ENCODE results near the gene TEX14. TPM values are rescaled to one million over a fixed set of nuclear protein-coding genes. Genes with fewer than 3 reads are reported as not detected.

The TEX14 gene
- total RNA-seq, 1 experiment from 2014 or later = 0.03 TPM

- H3K4me3 ChIP-seq = no peak overlapping the region
- H3K27me3 ChIP-seq (replicated peaks) = 0 out of 2 replicates have a peak, but pooled peaks cover 2% of the 10 kb centered on the region
- DNase-seq (ENCODE audit: low read depth in 1 of 2, low spot score in 2 of 2) = no peak
- no peaks in the 10 kb centered on the region for H3K36me3 ChIP-seq
- no peaks in the 10 kb centered on the region for H3K9me3 ChIP-seq (replicated peaks)
- no peaks in the 10 kb centered on the region for H3K4me1 ChIP-seq (replicated peaks)
- H3K27ac ChIP-seq = no peak overlapping the region
Observed at GRCh38 chr17:58621174-58621573, 70.7 kb downstream of the TEX14 start.

- no peak overlapping the region for H3K27ac ChIP-seq
- H3K36me3 ChIP-seq = no peaks in the 10 kb centered on the region
- no peaks in the 10 kb centered on the region for H3K27me3 ChIP-seq (replicated peaks)
- no peak overlapping the region for H3K4me3 ChIP-seq
- H3K4me1 ChIP-seq (replicated peaks) = no peaks in the 10 kb centered on the region
- DNase-seq (ENCODE audit: low read depth in 1 of 2, low spot score in 2 of 2) = no peak
- no peaks in the 10 kb centered on the region for H3K9me3 ChIP-seq (replicated peaks)
Observed at GRCh38 chr17:58618336-58618735, 73.5 kb downstream of the TEX14 start.

GRCh38 chr17:58617563-58617962 lies 74.3 kb downstream of the TEX14 start:
- H3K27me3 ChIP-seq (replicated peaks) = no peaks in the 10 kb centered on the region
- no peaks in the 10 kb centered on the region for H3K9me3 ChIP-seq (replicated peaks)
- H3K4me3 ChIP-seq = no peak overlapping the region
- no peaks in the 10 kb centered on the region for H3K36me3 ChIP-seq
- DNase-seq (ENCODE audit: low read depth in 1 of 2, low spot score in 2 of 2) = no peak
- no peak overlapping the region for H3K27ac ChIP-seq
- no peaks in the 10 kb centered on the region for H3K4me1 ChIP-seq (replicated peaks)

GRCh38 chr17:58615768-58616659 lies 75.8 kb downstream of the TEX14 start:
- Histone ChIP-seq H3K4me1 (replicated peaks) (no peaks in the 10 kb centered on the region), H3K9me3 (replicated peaks) (no peaks in the 10 kb centered on the region), H3K4me3 (no peak overlapping the region), H3K36me3 (no peaks in the 10 kb centered on the region), H3K27ac (no peak overlapping the region), H3K27me3 (replicated peaks) (no peaks in the 10 kb centered on the region)
- no peak for DNase-seq (ENCODE audit: low read depth in 1 of 2, low spot score in 2 of 2)

- no peak overlapping the region for H3K4me3 ChIP-seq
- H3K36me3 ChIP-seq = no peaks in the 10 kb centered on the region
- H3K27ac ChIP-seq = no peak overlapping the region
- DNase-seq (ENCODE audit: low read depth in 1 of 2, low spot score in 2 of 2) = no peak
- no peaks in the 10 kb centered on the region for H3K9me3 ChIP-seq (replicated peaks)
- H3K27me3 ChIP-seq (replicated peaks) = no peaks in the 10 kb centered on the region
- no peaks in the 10 kb centered on the region for H3K4me1 ChIP-seq (replicated peaks)
Observed at GRCh38 chr17:58614859-58615459, 76.9 kb downstream of the TEX14 start.

- Histone ChIP-seq H3K27ac (no peak overlapping the region), H3K4me1 (replicated peaks) (no peaks in the 10 kb centered on the region), H3K9me3 (replicated peaks) (no peaks in the 10 kb centered on the region), H3K27me3 (replicated peaks) (no peaks in the 10 kb centered on the region), H3K4me3 (no peak overlapping the region), H3K36me3 (no peaks in the 10 kb centered on the region)
- DNase-seq (ENCODE audit: low read depth in 1 of 2, low spot score in 2 of 2) = no peak
Observed at GRCh38 chr17:58611331-58611730, 80.5 kb downstream of the TEX14 start.

GRCh38 chr17:58606934-58607333 lies 84.9 kb downstream of the TEX14 start:
- no peak for DNase-seq (ENCODE audit: low read depth in 1 of 2, low spot score in 2 of 2)
- Histone ChIP-seq H3K4me3 (no peak overlapping the region), H3K9me3 (replicated peaks) (no peaks in the 10 kb centered on the region), H3K4me1 (replicated peaks) (no peaks in the 10 kb centered on the region), H3K27me3 (replicated peaks) (no peaks in the 10 kb centered on the region), H3K27ac (no peak overlapping the region), H3K36me3 (no peaks in the 10 kb centered on the region)

- Histone ChIP-seq H3K4me1 (replicated peaks) (no peaks in the 10 kb centered on the region), H3K36me3 (no peaks in the 10 kb centered on the region), H3K27me3 (replicated peaks) (no peaks in the 10 kb centered on the region), H3K4me3 (no peak overlapping the region), H3K27ac (no peak overlapping the region), H3K9me3 (replicated peaks) (no peaks in the 10 kb centered on the region)
- DNase-seq (ENCODE audit: low read depth in 1 of 2, low spot score in 2 of 2) = no peak
Observed at GRCh38 chr17:58605986-58606385, 85.9 kb downstream of the TEX14 start.

GRCh38 chr17:58605470-58605869 lies 86.4 kb downstream of the TEX14 start:
- H3K9me3 ChIP-seq (replicated peaks) = no peaks in the 10 kb centered on the region

GRCh38 chr17:58601976-58602375 lies 89.9 kb downstream of the TEX14 start:
- Histone ChIP-seq H3K9me3 (replicated peaks) (no peaks in the 10 kb centered on the region), H3K27ac (no peak overlapping the region), H3K36me3 (no peaks in the 10 kb centered on the region), H3K4me1 (replicated peaks) (no peaks in the 10 kb centered on the region), H3K4me3 (no peak overlapping the region), H3K27me3 (replicated peaks) (no peaks in the 10 kb centered on the region)
- no peak for DNase-seq (ENCODE audit: low read depth in 1 of 2, low spot score in 2 of 2)

More at GRCh38 chr17:58605470-58605869, 86.4 kb downstream of the TEX14 start:
- no peaks in the 10 kb centered on the region for H3K36me3 ChIP-seq
- H3K27me3 ChIP-seq (replicated peaks) = no peaks in the 10 kb centered on the region
- H3K4me1 ChIP-seq (replicated peaks) = no peaks in the 10 kb centered on the region
- H3K4me3 ChIP-seq = no peak overlapping the region
- no peak for DNase-seq (ENCODE audit: low read depth in 1 of 2, low spot score in 2 of 2)
- no peak overlapping the region for H3K27ac ChIP-seq

GRCh38 chr17:58597371-58597770 lies 94.5 kb downstream of the TEX14 start:
- Histone ChIP-seq H3K36me3 (no peaks in the 10 kb centered on the region), H3K27me3 (replicated peaks) (no peaks in the 10 kb centered on the region), H3K4me3 (no peak overlapping the region), H3K27ac (no peak overlapping the region), H3K4me1 (replicated peaks) (no peaks in the 10 kb centered on the region), H3K9me3 (replicated peaks) (no peaks in the 10 kb centered on the region)
- no peak for DNase-seq (ENCODE audit: low read depth in 1 of 2, low spot score in 2 of 2)

GRCh38 chr17:58595194-58595792 lies 96.6 kb downstream of the TEX14 start:
- Histone ChIP-seq H3K4me3 (no peak overlapping the region), H3K4me1 (replicated peaks) (no peaks in the 10 kb centered on the region), H3K27ac (no peak overlapping the region), H3K9me3 (replicated peaks) (no peaks in the 10 kb centered on the region), H3K36me3 (no peaks in the 10 kb centered on the region), H3K27me3 (replicated peaks) (no peaks in the 10 kb centered on the region)
- no peak for DNase-seq (ENCODE audit: low read depth in 1 of 2, low spot score in 2 of 2)

GRCh38 chr17:58593123-58593522 lies 98.7 kb downstream of the TEX14 start:
- Histone ChIP-seq H3K4me1 (replicated peaks) (no peaks in the 10 kb centered on the region), H3K27ac (no peak overlapping the region), H3K9me3 (replicated peaks) (no peaks in the 10 kb centered on the region), H3K4me3 (no peak overlapping the region), H3K36me3 (no peaks in the 10 kb centered on the region), H3K27me3 (replicated peaks) (no peaks in the 10 kb centered on the region)
- DNase-seq (ENCODE audit: low read depth in 1 of 2, low spot score in 2 of 2) = no peak

- Histone ChIP-seq H3K36me3 (no peaks in the 10 kb centered on the region), H3K4me1 (replicated peaks) (no peaks in the 10 kb centered on the region), H3K27ac (no peak overlapping the region), H3K9me3 (replicated peaks) (no peaks in the 10 kb centered on the region), H3K27me3 (replicated peaks) (no peaks in the 10 kb centered on the region), H3K4me3 (no peak overlapping the region)
- no peak for DNase-seq (ENCODE audit: low read depth in 1 of 2, low spot score in 2 of 2)
Observed at GRCh38 chr17:58591455-58591854, 100.4 kb downstream of the TEX14 start.
